Adrenal gland (tissue), 12 donors: ENCODE data around the gene ATP8B1. TPM values are rescaled to one million over a fixed set of nuclear protein-coding genes. Genes with fewer than 3 reads are reported as not detected.

Experiments
- DNase-seq, 7 donors: peaks; one replicate each; pipeline ENCODE4 v3.0.0-alpha.2; 2019 to 2020
- H3K27ac ChIP-seq, 5 donors: fragments of 200-600 bp; sonication (generic) in 4 of 5; 1 replicate in 3 of 5; 2 replicates in 2 of 5; pipeline versions ENCODE4 v1.5.1 to v1.8.0; 2016 to 2020; ENCODE audit warnings: mild to moderate bottlenecking in 1 of 5
- H3K27me3 ChIP-seq: fragments of 200-600 bp; 2 replicates; pipeline ENCODE4 v1.8.0; 2021
- H3K36me3 ChIP-seq, 2 donors: fragments of 200-600 bp; replicated peaks in 1 of 2; 1 replicate in 1 of 2; 2 replicates in 1 of 2; pipeline versions ENCODE4 v1.5.1 to v1.8.0; 2018 to 2022
- H3K4me1 ChIP-seq, 2 donors: fragments of 200-600 bp; replicated peaks in 1 of 2; 1 replicate in 1 of 2; 2 replicates in 1 of 2; pipeline versions ENCODE4 v1.5.1 to v1.8.0; 2018 to 2021
- H3K4me3 ChIP-seq, 4 donors: fragments of 200-600 bp; sonication (generic) in 3 of 4; one replicate each; pipeline ENCODE4 v1.5.1; 2016 to 2018
- H3K9me3 ChIP-seq, 3 donors: fragments of 200-600 bp; sonication (generic) in 1 of 3; replicated peaks in 1 of 3; 1 replicate in 2 of 3; 2 replicates in 1 of 3; pipeline versions ENCODE4 v1.5.1 to v1.8.0; 2016 to 2021
- CTCF ChIP-seq, 6 experiments: fragments of 450-650 bp in 4 of 6; fragments of 200-600 bp in 2 of 6; sonication (generic) in 1 of 6; IDR thresholded peaks; 1 replicate in 5 of 6; 2 replicates in 1 of 6; pipeline versions ENCODE4 v1.5.1 to v1.8.0; 2016 to 2021; ENCODE audit warnings: antibody characterized with exemption in 6 of 6, mild to moderate bottlenecking in 2 of 6, moderate library complexity in 1 of 6
- POLR2A ChIP-seq, 2 donors: fragments of 450-650 bp; IDR thresholded peaks; one replicate each; pipeline ENCODE4 v1.6.1; 2017; ENCODE audit warnings: antibody characterized with exemption in 2 of 2, mild to moderate bottlenecking in 2 of 2, moderate library complexity in 1 of 2
- WGBS, 4 donors: extraction: QIAGEN DNeasy Blood & Tissue Kit in 2 of 4; methylation state at CpG; one replicate each; pipeline versions ENCODE4 v1.1.5 to v1.1.7; 2013 to 2017; 5-methylcytosine and 5-hydroxymethylcytosine counted together
- intact Hi-C, 2 donors: fragments of 100-400 bp; cut with DNase I; formaldehyde crosslinking; loops; one replicate each; pipeline versions ENCODE4 v1.14.1 to v1.15.0; 2022 to 2023
- polyA plus RNA-seq, 3 donors: library from polyadenylated mRNA; stranded (reverse); fragments of 200-250 nt in 2 of 3; fragments of 350-450 nt in 1 of 3; fragmentation: Illumina TruSeq in 1 of 3; extraction: RNeasy Lipid Tissue Mini Kit (QIAGEN cat#74804) in 1 of 3; gene quantifications; one replicate each; pipeline ENCODE4 v1.2.3, GENCODE V29; 2013 to 2014
- total RNA-seq, 9 donors: library from RNA; depleted of rRNA in 4 of 9; stranded (reverse); fragments of >200 nt in 4 of 9; fragments of 120-200 nt in 1 of 9; fragmentation: NEBNext Ultra II Directional in 1 of 9; extraction: Animal tissue kit (Norgen Biotek cat#: 25700) in 1 of 9; gene quantifications; one replicate each; pipeline versions ENCODE4 v1.1.0 to v1.2.4, GENCODE V29; 2013 to 2023
- donor health status: healthy with polysubstance abuse.
- donor health status: Bipolar disorder and iron deficiency.
- donor health status: DM: yes; HTN: yes; CAD: no.
- donor health status: DM: no; HTN: no; CAD: no.
- donor health status: DM: no; HTN: no; CAD: no.
- donor health status: DM: yes; HTN: yes; CAD: no.

Gene ATP8B1
- total and polyA plus RNA-seq, 12 donors = 4.3 to 42.5 (median 14.4) TPM

GRCh38 chr18:57837917-57838548, 34.9 kb upstream of the ATP8B1 start:
- H3K4me1 ChIP-seq = peaks cover 0 to 5% of the 10 kb centered on the region in 2 donors
- TF ChIP-seq POLR2A (IDR thresholded peaks at IDR 0.05) = no peak
- TF ChIP-seq CTCF (IDR thresholded peaks at IDR 0.05) = no peak
- intact Hi-C loops = no loop called here
- no peaks in the 10 kb centered on the region for H3K27me3 ChIP-seq
- no peak for DNase-seq
- H3K4me3 ChIP-seq = no peak overlapping the region
- H3K36me3 ChIP-seq = no peaks in the 10 kb centered on the region
- H3K9me3 ChIP-seq = no peaks in the 10 kb centered on the region
- WGBS, 4 donors = 83 to 85% (median 83%) methylated on average over 12 of the region's 12 CpGs
- H3K27ac ChIP-seq = no peak overlapping the region

GRCh38 chr18:57836557-57836956, 33.4 kb upstream of the ATP8B1 start:
- intact Hi-C loops = no loop called here
- no peak for DNase-seq
- Histone ChIP-seq H3K9me3 (no peaks in the 10 kb centered on the region), H3K4me3 (no peak overlapping the region), H3K27me3 (no peaks in the 10 kb centered on the region), H3K36me3 (no peaks in the 10 kb centered on the region), H3K27ac (no peak overlapping the region), H3K4me1 (peaks cover 0 to 5% of the 10 kb centered on the region in 2 donors)
- TF ChIP-seq POLR2A (IDR thresholded peaks at IDR 0.05) (no peak), CTCF (IDR thresholded peaks at IDR 0.05) (no peak)
- 92 to 100% (median 96%) methylated on average over 1 to 3 of the region's 3 CpGs for WGBS, 4 donors

GRCh38 chr18:57835904-57836303, 32.8 kb upstream of the ATP8B1 start:
- WGBS, 4 donors = 81 to 88% (median 85%) methylated on average over 2 of the region's 2 CpGs

GRCh38 chr18:57834616-57835015, 31.5 kb upstream of the ATP8B1 start:
- no peak for DNase-seq
- no peaks in the 10 kb centered on the region for H3K9me3 ChIP-seq
- no peaks in the 10 kb centered on the region for H3K27me3 ChIP-seq
- intact Hi-C loops = no loop called here
- peaks cover 0 to 5% of the 10 kb centered on the region in 2 donors for H3K4me1 ChIP-seq
- TF ChIP-seq CTCF (IDR thresholded peaks at IDR 0.05) (no peak), POLR2A (IDR thresholded peaks at IDR 0.05) (no peak)
- no peaks in the 10 kb centered on the region for H3K36me3 ChIP-seq
- H3K27ac ChIP-seq = no peak overlapping the region
- WGBS, 4 donors = 91 to 100% (median 97%) methylated on average over 2 of the region's 2 CpGs
- H3K4me3 ChIP-seq = no peak overlapping the region

More at GRCh38 chr18:57835904-57836303, 32.8 kb upstream of the ATP8B1 start:
- Histone ChIP-seq H3K27me3 (no peaks in the 10 kb centered on the region), H3K9me3 (no peaks in the 10 kb centered on the region), H3K4me1 (peaks cover 0 to 5% of the 10 kb centered on the region in 2 donors), H3K36me3 (no peaks in the 10 kb centered on the region), H3K27ac (no peak overlapping the region), H3K4me3 (no peak overlapping the region)
- DNase-seq = no peak
- TF ChIP-seq POLR2A (IDR thresholded peaks at IDR 0.05) (no peak), CTCF (IDR thresholded peaks at IDR 0.05) (no peak)
- intact Hi-C loops = no loop called here
